Transverse colon (tissue), 4 donors: ENCODE data around the gene CACNA1E. TPM values are rescaled to one million over a fixed set of nuclear protein-coding genes. Genes with fewer than 3 reads are reported as not detected.

Source experiments
- DNase-seq: peaks from one replicate; pipeline ENCODE4 v3.0.0-alpha.2; 2019
- H3K27ac ChIP-seq, 4 donors: fragments of 200-600 bp; sonication (generic); 2 replicates each; pipeline ENCODE4 v1.5.1; 2016 to 2018; ENCODE audit warnings: inconsistent platforms in 4 of 4
- H3K27me3 ChIP-seq: fragments of 200-600 bp; sonication (generic); 2 replicates; pipeline ENCODE4 v1.5.1; 2017; ENCODE audit warnings: inconsistent platforms
- H3K36me3 ChIP-seq, 4 donors: fragments of 200-600 bp; sonication (generic); 2 replicates each; pipeline ENCODE4 v1.5.1; 2017 to 2019; ENCODE audit warnings: inconsistent platforms in 4 of 4
- H3K4me1 ChIP-seq, 4 donors: fragments of 200-600 bp; sonication (generic); 2 replicates each; pipeline ENCODE4 v1.5.1; 2017 to 2020; ENCODE audit warnings: inconsistent platforms in 4 of 4
- H3K4me3 ChIP-seq, 4 donors: fragments of 200-600 bp; sonication (generic); 1 replicate in 1 of 4; 2 replicates in 3 of 4; pipeline versions ENCODE4 v1.5.1 to v1.6.1; 2017 to 2019; ENCODE audit warnings: inconsistent platforms in 4 of 4
- H3K9me3 ChIP-seq, 2 donors: fragments of 200-600 bp; sonication (generic); 2 replicates each; pipeline ENCODE4 v1.5.1; 2017 to 2019; ENCODE audit warnings: inconsistent platforms in 2 of 2
- EP300 ChIP-seq: sonication (generic); formaldehyde crosslinking; IDR thresholded peaks from one replicate; pipeline ENCODE4 v1.6.1; 2017; ENCODE audit warnings: antibody characterized with exemption, low read depth
- POLR2A ChIP-seq: fragments of 450-650 bp; IDR thresholded peaks from one replicate; pipeline ENCODE4 v1.6.1; 2016; ENCODE audit warnings: antibody characterized with exemption, mild to moderate bottlenecking, moderate library complexity
- POLR2AphosphoS5 ChIP-seq, 3 donors: sonication (generic); formaldehyde crosslinking; IDR thresholded peaks; one replicate each; pipeline ENCODE4 v1.6.1; 2016; ENCODE audit warnings: antibody characterized with exemption in 3 of 3
- WGBS, 2 donors: methylation state at CpG; one replicate each; pipeline ENCODE4 v1.1.5; 2018; ENCODE audit warnings: low coverage in 1 of 2; 5-methylcytosine and 5-hydroxymethylcytosine counted together
- in situ Hi-C, 4 donors: fragments of 200-750 bp; cut with MboI; loops; one replicate each; pipeline versions ENCODE4 v1.15.0 to v1.15.1; 2017; ENCODE audit warnings: low sequenced_read_pairs in 3 of 4, low pct_ligation_motif_present in 1 of 4, low pct_unique_long_range_greater_than_20kb in 1 of 4
- intact Hi-C: fragments of 100-400 bp; cut with DNase I; formaldehyde crosslinking; loops from one replicate; pipeline ENCODE4 v1.15.1; 2023; ENCODE audit warnings: low total_unique reads
- total RNA-seq, 4 donors: library from RNA; depleted of rRNA; stranded (reverse); fragments of >200 nt; gene quantifications; one replicate each; pipeline ENCODE4 v1.1.0, GENCODE V29; 2016
- TF ChIP-seq, protein P1 (sequence below), 5 experiments: fragments of 200-600 bp in 3 of 5; fragments of 450-650 bp in 2 of 5; sonication (generic) in 3 of 5; IDR thresholded peaks; 1 replicate in 2 of 5; 2 replicates in 3 of 5; pipeline ENCODE4 v1.5.1; 2016 to 2017; ENCODE audit warnings: antibody characterized with exemption in 5 of 5, inconsistent platforms in 3 of 5, mild to moderate bottlenecking in 2 of 5, moderate library complexity in 1 of 5

The CACNA1E gene
- total RNA-seq, 4 donors from 2014 or later = under 0.01 to 0.16 (median 0.14) TPM; not detected in 1

DNA sequence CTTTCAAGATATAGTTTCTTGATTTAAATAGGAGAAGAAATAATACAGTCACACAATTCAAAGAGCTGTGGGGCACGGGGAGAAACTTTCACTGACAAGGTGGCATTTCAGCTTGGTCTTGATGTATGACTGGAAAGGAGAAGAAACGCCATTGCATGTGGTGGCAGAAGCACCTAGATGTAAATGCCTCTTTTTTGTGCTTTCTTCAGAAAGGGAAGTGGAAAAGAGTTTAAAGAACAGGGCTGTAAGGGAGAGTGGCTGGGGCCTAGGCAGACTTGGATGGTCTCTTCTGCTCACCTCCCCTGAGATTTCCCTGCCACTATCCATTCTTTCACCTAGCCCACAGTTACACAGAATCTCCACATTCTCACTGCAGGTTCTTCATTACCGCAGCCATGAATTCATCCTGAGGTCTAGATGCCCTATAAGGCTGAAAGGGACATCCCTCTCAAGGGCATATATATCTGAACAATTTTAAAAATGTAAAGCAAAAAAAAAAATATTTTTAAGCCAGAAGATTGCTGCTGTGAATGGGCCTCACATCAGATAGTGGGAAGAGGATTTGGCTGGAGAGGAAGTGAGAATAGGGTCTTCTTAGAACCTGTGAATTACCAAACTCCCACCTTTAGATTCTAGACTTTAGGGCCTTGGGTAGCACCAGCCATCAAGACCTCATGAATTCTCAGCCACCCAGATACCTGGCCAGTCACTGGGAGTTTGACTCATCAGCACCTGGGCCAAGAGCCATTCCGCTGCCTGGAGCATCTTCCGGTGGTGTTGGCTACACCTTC is 23.4 kb downstream of the CACNA1E start:
- no peaks in the 10 kb centered on the region for H3K36me3 ChIP-seq
- 70 to 86% methylated on average over 3 to 5 of the region's 5 CpGs for WGBS, 2 donors
- no peak for DNase-seq
- no peaks in the 10 kb centered on the region for H3K9me3 ChIP-seq
- no peak overlapping the region for H3K4me3 ChIP-seq
- no peaks in the 10 kb centered on the region for H3K27me3 ChIP-seq
- intact Hi-C loops (no loop called here), in situ Hi-C loops (no loop called here)
- no peaks in the 10 kb centered on the region for H3K4me1 ChIP-seq
- no peak for TF ChIP-seq POLR2A
- TF ChIP-seq EP300 = no peak
- TF ChIP-seq, protein P1, sequence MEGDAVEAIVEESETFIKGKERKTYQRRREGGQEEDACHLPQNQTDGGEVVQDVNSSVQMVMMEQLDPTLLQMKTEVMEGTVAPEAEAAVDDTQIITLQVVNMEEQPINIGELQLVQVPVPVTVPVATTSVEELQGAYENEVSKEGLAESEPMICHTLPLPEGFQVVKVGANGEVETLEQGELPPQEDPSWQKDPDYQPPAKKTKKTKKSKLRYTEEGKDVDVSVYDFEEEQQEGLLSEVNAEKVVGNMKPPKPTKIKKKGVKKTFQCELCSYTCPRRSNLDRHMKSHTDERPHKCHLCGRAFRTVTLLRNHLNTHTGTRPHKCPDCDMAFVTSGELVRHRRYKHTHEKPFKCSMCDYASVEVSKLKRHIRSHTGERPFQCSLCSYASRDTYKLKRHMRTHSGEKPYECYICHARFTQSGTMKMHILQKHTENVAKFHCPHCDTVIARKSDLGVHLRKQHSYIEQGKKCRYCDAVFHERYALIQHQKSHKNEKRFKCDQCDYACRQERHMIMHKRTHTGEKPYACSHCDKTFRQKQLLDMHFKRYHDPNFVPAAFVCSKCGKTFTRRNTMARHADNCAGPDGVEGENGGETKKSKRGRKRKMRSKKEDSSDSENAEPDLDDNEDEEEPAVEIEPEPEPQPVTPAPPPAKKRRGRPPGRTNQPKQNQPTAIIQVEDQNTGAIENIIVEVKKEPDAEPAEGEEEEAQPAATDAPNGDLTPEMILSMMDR (IDR thresholded peaks at IDR 0.05) = no peak
- no peak overlapping the region for H3K27ac ChIP-seq

DNA sequence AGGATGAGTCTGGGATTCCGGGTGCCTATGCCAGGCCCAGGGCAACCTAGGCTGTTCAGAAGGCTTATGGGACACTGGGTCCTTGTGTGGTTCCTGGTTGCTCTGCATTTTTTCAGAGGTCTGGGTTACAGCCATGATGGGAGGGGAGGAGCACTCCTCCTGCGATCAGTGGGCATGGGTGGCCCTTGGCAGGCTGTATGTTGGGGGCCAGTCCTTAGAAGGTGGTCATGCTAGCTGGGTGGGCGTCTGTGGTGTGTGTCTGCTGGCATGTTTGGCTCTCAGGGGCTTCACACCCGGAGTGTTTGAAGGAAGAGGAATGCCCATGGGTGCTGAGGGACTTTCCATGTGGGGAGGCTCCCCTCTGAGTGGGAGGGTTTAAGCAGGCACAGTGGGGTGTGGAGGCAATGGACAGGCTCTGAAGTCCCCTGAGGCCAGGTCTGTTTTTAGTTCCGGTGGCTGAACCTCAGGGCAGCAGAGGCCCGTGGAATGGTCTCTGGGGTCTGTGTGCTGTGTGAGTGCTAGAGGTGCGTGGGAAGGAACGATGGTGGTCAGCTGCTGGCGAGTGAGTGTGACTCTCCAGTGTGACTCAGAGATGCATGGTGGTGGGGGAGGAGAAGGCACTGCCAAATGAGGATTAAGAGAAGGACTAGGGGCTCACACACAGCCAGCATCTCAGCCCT is 25.3 kb downstream of the CACNA1E start:
- Histone ChIP-seq H3K36me3 (no peaks in the 10 kb centered on the region), H3K27ac (no peak overlapping the region), H3K27me3 (no peaks in the 10 kb centered on the region), H3K9me3 (no peaks in the 10 kb centered on the region), H3K4me1 (no peaks in the 10 kb centered on the region), H3K4me3 (no peak overlapping the region)
- TF ChIP-seq POLR2A = no peak
- TF ChIP-seq, protein P1 (IDR thresholded peaks at IDR 0.05) = no peak
- TF ChIP-seq EP300 = no peak
- no peak for TF ChIP-seq POLR2AphosphoS5 (IDR thresholded peaks at IDR 0.05)
- in situ Hi-C loops (no loop called here), intact Hi-C loops (no loop called here)
- no peak for DNase-seq
- 74 to 83% methylated on average over 6 to 8 of the region's 9 CpGs for WGBS, 2 donors

DNA sequence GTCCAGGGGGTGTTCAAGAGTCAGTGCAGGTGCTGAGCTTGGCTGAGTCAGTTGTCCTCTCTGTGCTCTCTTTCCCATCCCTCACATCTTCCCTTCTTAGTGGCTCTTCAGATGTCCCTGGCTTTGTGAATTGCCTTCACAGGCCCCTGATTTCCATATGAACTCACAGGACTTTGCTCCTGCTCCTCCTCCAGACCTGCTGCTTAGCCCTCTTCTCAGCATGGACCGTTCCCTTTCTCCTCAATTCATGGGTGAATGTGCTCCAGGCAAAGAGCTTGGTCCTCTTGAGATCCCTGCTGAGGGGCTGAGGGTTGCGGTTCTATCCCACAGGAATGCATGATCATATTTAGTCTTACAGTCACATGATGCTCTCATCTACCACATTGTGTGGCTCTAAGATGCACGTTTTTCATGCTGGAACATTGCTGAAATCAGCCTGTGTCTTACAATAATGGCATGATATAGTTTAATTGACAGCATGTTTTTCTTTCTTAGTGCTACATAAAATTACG is 30.5 kb downstream of the CACNA1E start:
- WGBS, 2 donors = 63 to 80% methylated on average over 1 to 4 of the region's 4 CpGs
- intact Hi-C loops (no loop called here), in situ Hi-C loops (no loop called here)
- H3K4me3 ChIP-seq = no peak overlapping the region
- H3K36me3 ChIP-seq = no peaks in the 10 kb centered on the region
- DNase-seq = no peak
- H3K9me3 ChIP-seq = no peaks in the 10 kb centered on the region
- TF ChIP-seq, protein P1 (IDR thresholded peaks at IDR 0.05) = no peak
- TF ChIP-seq EP300 = no peak
- no peak for TF ChIP-seq POLR2AphosphoS5 (IDR thresholded peaks at IDR 0.05)
- TF ChIP-seq POLR2A = no peak
- no peak overlapping the region for H3K27ac ChIP-seq
- H3K27me3 ChIP-seq = no peaks in the 10 kb centered on the region
- no peaks in the 10 kb centered on the region for H3K4me1 ChIP-seq
